ENCODE data around the gene FOXC1. TPM values are rescaled to one million over a fixed set of nuclear protein-coding genes. Genes with fewer than 3 reads are reported as not detected.

The FOXC1 gene
- total and polyA plus RNA-seq, 2 donors from 2014 or later: 18.0 to 58.5 TPM

DNA sequence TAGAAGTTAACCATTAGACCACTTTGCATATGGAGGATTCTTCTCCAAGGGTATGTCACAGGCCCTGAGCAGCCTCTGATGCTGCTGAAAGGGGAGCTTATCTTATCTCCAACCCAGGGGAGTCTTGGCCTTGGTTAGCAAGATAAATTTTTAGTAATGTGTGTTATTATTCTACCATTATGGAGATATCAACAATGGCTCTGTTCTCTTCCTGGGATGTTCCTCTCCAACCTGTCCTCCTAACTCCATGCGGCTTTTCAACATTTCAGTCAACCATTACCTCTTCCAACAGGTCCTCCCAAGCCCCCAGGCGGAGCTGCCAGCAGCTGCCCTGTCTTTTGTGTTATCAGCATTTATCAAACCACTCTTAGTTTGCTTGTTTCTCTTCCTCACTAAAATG is 48.4 kb upstream of the FOXC1 start:
- no peaks in the 10 kb centered on the region for H3K27me3 ChIP-seq (ENCODE audit: control insufficient read depth, insufficient read depth, low read length)
- intact Hi-C loops (cut with DNase I): no loop called here
- H3K4me1 ChIP-seq (ENCODE audit: control insufficient read depth in 2 of 3, insufficient read depth in 2 of 3, low read depth in 1 of 3, low read length in 3 of 3): no peaks in the 10 kb centered on the region
- no peak overlapping the region for H3K9ac ChIP-seq (ENCODE audit: low read length in 3 of 3)
- TF ChIP-seq CTCF (IDR thresholded peaks at IDR 0.05; ENCODE audit: borderline replicate concordance, extremely low read depth, insufficient read depth): no peak
- H3K36me3 ChIP-seq (ENCODE audit: control insufficient read depth in 2 of 3, insufficient read depth in 3 of 3, low read length in 3 of 3): no peaks in the 10 kb centered on the region
- no peak overlapping the region for H3K27ac ChIP-seq (ENCODE audit: low read depth in 2 of 2, low read length in 2 of 2)
- FAIRE-seq (no peak), DNase-seq (no peak)
- no peak overlapping the region for H3K4me3 ChIP-seq (ENCODE audit: low read length in 3 of 3)
- no peaks in the 10 kb centered on the region for H3K9me3 ChIP-seq (ENCODE audit: control insufficient read depth in 2 of 3, insufficient read depth in 1 of 3, low read length in 3 of 3)

- Histone ChIP-seq H3K4me3 (ENCODE audit: low read length in 3 of 3) (no peak overlapping the region), H3K4me1 (ENCODE audit: control insufficient read depth in 2 of 3, insufficient read depth in 2 of 3, low read depth in 1 of 3, low read length in 3 of 3) (no peaks in the 10 kb centered on the region), H3K27ac (ENCODE audit: low read depth in 2 of 2, low read length in 2 of 2) (no peak overlapping the region), H3K9me3 (ENCODE audit: control insufficient read depth in 2 of 3, insufficient read depth in 1 of 3, low read length in 3 of 3) (no peaks in the 10 kb centered on the region), H3K36me3 (ENCODE audit: control insufficient read depth in 2 of 3, insufficient read depth in 3 of 3, low read length in 3 of 3) (no peaks in the 10 kb centered on the region), H3K27me3 (ENCODE audit: control insufficient read depth, insufficient read depth, low read length) (no peaks in the 10 kb centered on the region), H3K9ac (ENCODE audit: low read length in 3 of 3) (no peak overlapping the region)
- no peak for FAIRE-seq
- intact Hi-C loops (cut with DNase I): no loop called here
- DNase-seq: no peak
- no peak for TF ChIP-seq CTCF (IDR thresholded peaks at IDR 0.05; ENCODE audit: borderline replicate concordance, extremely low read depth, insufficient read depth)
These were observed 47.4 kb upstream of the FOXC1 start for GRCh38 chr6:1562171-1562955.

DNA sequence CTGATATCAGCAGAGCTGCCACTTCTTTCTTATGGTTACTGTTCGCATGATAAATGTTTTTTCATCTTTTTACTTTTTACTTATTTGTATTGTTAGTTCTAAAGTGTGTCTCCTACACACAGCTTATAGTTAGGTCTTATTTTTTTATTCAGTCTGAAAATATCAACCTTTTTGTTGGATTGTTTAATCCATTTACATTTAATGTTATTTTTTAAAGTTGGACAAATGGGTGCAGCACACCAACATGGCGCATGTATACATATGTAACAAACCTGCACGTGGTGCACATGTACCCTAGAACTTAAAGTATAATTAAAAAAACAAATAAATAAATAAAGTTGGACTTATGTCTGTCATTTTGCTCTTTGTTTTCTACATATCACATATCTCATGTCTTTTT is 40.3 kb upstream of the FOXC1 start:
- H3K9me3 ChIP-seq (ENCODE audit: control insufficient read depth in 2 of 3, insufficient read depth in 1 of 3, low read length in 3 of 3): no peaks in the 10 kb centered on the region
- TF ChIP-seq CTCF (IDR thresholded peaks at IDR 0.05; ENCODE audit: borderline replicate concordance, extremely low read depth, insufficient read depth): no peak
- H3K27me3 ChIP-seq (ENCODE audit: control insufficient read depth, insufficient read depth, low read length): no peaks in the 10 kb centered on the region
- H3K4me1 ChIP-seq (ENCODE audit: control insufficient read depth in 2 of 3, insufficient read depth in 2 of 3, low read depth in 1 of 3, low read length in 3 of 3): no peaks in the 10 kb centered on the region
- H3K4me3 ChIP-seq (ENCODE audit: low read length in 3 of 3): no peak overlapping the region
- no peak overlapping the region for H3K27ac ChIP-seq (ENCODE audit: low read depth in 2 of 2, low read length in 2 of 2)
- DNase-seq (no peak), FAIRE-seq (peak; percentile 3)
- H3K36me3 ChIP-seq (ENCODE audit: control insufficient read depth in 2 of 3, insufficient read depth in 3 of 3, low read length in 3 of 3): no peaks in the 10 kb centered on the region
- no peak overlapping the region for H3K9ac ChIP-seq (ENCODE audit: low read length in 3 of 3)
- intact Hi-C loops (cut with DNase I): no loop called here
